NB4 (cell line): Measurements from ENCODE around the gene REEP1.
"Not testable (repeated sequence)": the region's sequence is repeated elsewhere in the genome, so short reads cannot be mapped to it uniquely, and the experiment has no call there.

ENCODE experiments used
- DNase-seq: peaks from one replicate; pipeline ENCODE4 v3.0.0; 2010; ENCODE audit warnings: low read depth
- H3K4me3 ChIP-seq: one replicate; pipeline ENCODE4 v1.5.1; 2011; ENCODE audit warnings: mild to moderate bottlenecking, low read depth, low read length, moderate library complexity
- MYC ChIP-seq: IDR thresholded peaks from 2 replicates; pipeline ENCODE4 v1.6.1; 2011; ENCODE audit warnings: low read depth, low read length
- POLR2A ChIP-seq: IDR thresholded peaks from 2 replicates; pipeline ENCODE4 v1.6.1; 2011; ENCODE audit warnings: mild to moderate bottlenecking; ENCODE audit not compliant: insufficient read length; ENCODE audit errors: extremely low read depth
- TF ChIP-seq, protein P1 (sequence below): IDR thresholded peaks from one replicate; pipeline ENCODE4 v1.5.1; 2012; ENCODE audit warnings: low read depth, low read length
- TF ChIP-seq, protein P2 (sequence below): IDR thresholded peaks from 2 replicates; pipeline ENCODE4 v1.6.1; 2011; ENCODE audit warnings: low read depth, low read length

Gene REEP1

DNA sequence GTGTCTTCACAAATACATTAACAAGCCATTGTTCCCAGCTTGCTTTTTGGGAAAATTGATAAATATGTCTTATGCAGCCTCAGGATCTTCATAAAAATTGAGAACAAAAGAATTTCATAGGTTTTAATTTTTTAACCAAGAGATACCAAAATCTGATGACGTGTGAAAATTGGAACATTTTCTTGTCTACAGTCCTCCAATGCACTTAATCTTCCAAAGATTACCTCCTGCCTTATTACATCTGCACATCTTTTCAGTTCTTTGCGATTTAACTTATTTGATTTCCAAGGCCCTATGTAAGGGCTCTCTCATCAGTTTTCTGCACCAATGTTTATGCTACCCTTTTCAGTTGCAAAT is 135.1 kb downstream of the REEP1 start:
- TF ChIP-seq, protein P1, sequence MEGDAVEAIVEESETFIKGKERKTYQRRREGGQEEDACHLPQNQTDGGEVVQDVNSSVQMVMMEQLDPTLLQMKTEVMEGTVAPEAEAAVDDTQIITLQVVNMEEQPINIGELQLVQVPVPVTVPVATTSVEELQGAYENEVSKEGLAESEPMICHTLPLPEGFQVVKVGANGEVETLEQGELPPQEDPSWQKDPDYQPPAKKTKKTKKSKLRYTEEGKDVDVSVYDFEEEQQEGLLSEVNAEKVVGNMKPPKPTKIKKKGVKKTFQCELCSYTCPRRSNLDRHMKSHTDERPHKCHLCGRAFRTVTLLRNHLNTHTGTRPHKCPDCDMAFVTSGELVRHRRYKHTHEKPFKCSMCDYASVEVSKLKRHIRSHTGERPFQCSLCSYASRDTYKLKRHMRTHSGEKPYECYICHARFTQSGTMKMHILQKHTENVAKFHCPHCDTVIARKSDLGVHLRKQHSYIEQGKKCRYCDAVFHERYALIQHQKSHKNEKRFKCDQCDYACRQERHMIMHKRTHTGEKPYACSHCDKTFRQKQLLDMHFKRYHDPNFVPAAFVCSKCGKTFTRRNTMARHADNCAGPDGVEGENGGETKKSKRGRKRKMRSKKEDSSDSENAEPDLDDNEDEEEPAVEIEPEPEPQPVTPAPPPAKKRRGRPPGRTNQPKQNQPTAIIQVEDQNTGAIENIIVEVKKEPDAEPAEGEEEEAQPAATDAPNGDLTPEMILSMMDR, result no peak
- TF ChIP-seq MYC (no peak), POLR2A (no peak)
- TF ChIP-seq, protein P2, sequence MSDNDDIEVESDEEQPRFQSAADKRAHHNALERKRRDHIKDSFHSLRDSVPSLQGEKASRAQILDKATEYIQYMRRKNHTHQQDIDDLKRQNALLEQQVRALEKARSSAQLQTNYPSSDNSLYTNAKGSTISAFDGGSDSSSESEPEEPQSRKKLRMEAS, result no peak
- DNase-seq, result no peak
- H3K4me3 ChIP-seq, result no peak overlapping the region

- no peak for DNase-seq
- H3K4me3 ChIP-seq, result no peak overlapping the region
- no peak for TF ChIP-seq MYC
- no peak for TF ChIP-seq POLR2A
- TF ChIP-seq, protein P2, result no peak
- TF ChIP-seq, protein P1, result no peak
Observed at GRCh38 chr2:86201671-86202335, 135.6 kb downstream of the REEP1 start.

GRCh38 chr2:86200564-86200963 is 136.9 kb downstream of the REEP1 start:
- peak overlapping the region; percentile 83 for H3K4me3 ChIP-seq

DNA sequence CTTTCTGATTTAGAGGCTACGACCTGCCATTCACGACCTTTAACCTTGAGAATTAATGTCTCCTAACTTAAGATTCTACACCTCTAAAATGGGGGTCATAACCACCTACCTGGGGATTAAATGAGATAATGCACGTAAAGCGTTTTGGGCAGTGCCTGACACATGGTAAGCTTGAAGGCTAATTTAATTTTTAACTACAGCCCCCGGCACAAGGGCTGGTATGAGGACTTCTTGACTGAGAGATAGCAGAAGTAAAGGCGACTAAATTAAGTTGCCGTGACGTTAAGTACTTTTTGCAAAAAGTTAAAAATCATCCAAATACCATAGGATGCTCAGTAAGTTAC is 137.6 kb downstream of the REEP1 start:
- H3K4me3 ChIP-seq, result peak overlapping the region; percentile 83
- TF ChIP-seq, protein P2, result no peak
- no peak for TF ChIP-seq MYC
- no peak for TF ChIP-seq POLR2A
- TF ChIP-seq, protein P1, result no peak
- peak; percentile 25 for DNase-seq

More at GRCh38 chr2:86200564-86200963, 136.9 kb downstream of the REEP1 start:
- not testable (repeated sequence) for DNase-seq

DNA sequence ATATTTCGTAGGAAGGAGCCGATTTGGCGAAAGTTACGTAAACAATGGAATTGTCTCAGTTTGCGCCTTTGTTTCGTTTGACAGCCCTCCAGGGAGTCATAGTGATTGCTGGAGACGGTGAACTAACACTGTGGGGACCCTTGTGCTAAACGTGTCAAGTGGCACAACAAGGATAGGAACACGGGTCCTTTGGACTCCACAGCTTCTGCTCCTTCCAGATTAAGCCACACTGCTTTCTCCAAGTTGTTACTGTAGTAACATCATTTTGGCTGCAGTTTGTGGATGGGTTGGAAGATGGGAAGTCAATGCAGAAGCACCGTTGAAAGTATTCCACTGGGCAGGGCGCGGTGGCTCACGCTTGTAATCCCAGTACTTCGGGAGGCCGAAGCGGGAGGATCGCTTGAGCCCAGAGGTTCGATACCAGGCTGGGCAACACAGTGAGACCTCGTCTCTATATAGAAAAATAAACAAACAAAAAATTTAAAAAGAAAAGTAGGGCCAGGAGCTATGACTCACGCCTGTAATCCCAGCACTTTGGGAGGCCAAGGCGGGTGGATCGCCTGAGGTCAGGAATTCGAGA is 141.5 kb downstream of the REEP1 start:
- peak overlapping the region; percentile 92 for H3K4me3 ChIP-seq
- DNase-seq, result no peak
- TF ChIP-seq POLR2A, result no peak
- TF ChIP-seq, protein P2, result no peak

DNA sequence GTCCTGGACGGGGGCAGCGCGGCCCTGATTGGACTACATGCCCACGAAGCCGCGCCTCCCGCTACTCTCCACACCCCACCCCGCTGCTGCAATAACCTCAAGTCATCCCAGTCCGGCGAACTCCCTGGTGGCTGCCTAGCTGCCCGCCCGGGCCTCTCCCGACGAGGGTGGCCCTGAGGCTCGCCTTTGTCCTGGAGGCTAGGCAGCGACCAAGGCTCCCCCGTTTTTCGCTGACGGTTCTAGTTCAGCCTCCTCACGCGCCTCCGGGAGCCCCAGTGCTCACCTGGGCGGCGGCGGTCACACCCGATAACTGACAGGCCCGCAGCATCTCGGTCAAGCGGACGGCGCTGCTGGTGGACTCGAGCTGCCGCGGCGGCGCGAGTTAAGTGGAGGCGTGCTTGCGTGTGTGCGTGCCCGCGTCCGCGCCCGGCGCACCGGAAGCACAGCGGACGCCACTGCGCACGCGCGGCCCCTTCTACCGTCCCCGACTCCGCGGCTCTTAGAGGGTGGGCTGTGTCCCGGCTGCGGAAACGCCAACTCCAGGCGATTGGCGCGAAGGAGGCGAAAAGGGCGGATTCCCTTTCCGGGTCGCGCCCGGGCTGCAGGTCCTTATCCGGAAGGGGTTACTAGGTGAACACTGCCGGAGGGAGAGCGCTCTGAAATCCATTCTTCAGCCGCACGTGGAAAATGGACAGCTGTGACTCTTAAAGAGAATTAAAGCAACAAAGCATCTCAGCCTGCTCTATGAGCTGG is 142.2 kb downstream of the REEP1 start, which contains the start of gene IMMT:
Gene IMMT (minus strand): TSS at position 408 of the 753 bp plus-strand sequence. CDS start 80 bp downstream, at position 328.
- H3K4me3 ChIP-seq, result peak within 1 kb of the TSS; percentile 92
- peak; percentile 88 for TF ChIP-seq POLR2A
- peak; percentile 98 for TF ChIP-seq MYC
- TF ChIP-seq, protein P2, result peak; percentile 94
- TF ChIP-seq, protein P1, result no peak
- peak; percentile 99 for DNase-seq
